K562 (cell line): Measurements from ENCODE around the gene CEP128. TPM values are rescaled to one million over a fixed set of nuclear protein-coding genes. Genes with fewer than 3 reads are reported as not detected.

ENCODE experiments used
- ATAC-seq: fragments of 200-7000 bp; cut with Tn5 transposase; 3 replicates; pipeline ENCODE4 v1.9.1; 2020; ENCODE audit warnings: moderate library complexity
- BruUV-seq: library from RNA; stranded (reverse); fragments of 400-500 nt; replicated peaks from 2 replicates; lab custom pipeline; 2021; lab: Mats Ljungman, UMichigan
- CTCF ChIA-PET: fragments of 300-600 bp; formaldehyde crosslinking; extraction: SDS; loops from one replicate; lab custom pipeline; 2021; ENCODE audit warnings: low intra/inter-chr PET ratio; lab: Yijun Ruan, JAX
- POLR2A ChIA-PET: fragments of 300-600, 350-650 bp; sonication (Branson Sonifier 250); formaldehyde crosslinking; extraction: SDS; loops from one replicate; lab custom pipeline; 2021; ENCODE audit warnings: antibody characterized with exemption, inconsistent platforms; lab: Yijun Ruan, JAX
- DNase-seq, 4 experiments: peaks; one replicate each; pipeline versions ENCODE4 v3.0.0 to v3.0.0-alpha.2; 2011 to 2018; ENCODE audit warnings: low spot score in 3 of 4, mixed read lengths in 3 of 4; ENCODE audit errors: extremely low read depth in 1 of 4
- FAIRE-seq: peaks from 2 replicates; lab custom pipeline; 2011; peaks lifted over from hg19 to GRCh38; lab: Jason Lieb, UNC
- H2AFZ ChIP-seq: 2 replicates; pipeline ENCODE4 v1.6.0; 2011; ENCODE audit warnings: low read depth, low read length, control low read depth, inconsistent platforms
- H3K27ac ChIP-seq: fragments of 200-600 bp; 3 replicates; pipeline ENCODE4 v1.8.0; 2011; ENCODE audit warnings: low read depth, mild to moderate bottlenecking, control low read depth, inconsistent platforms, low read length, moderate library complexity, mixed read lengths; ENCODE audit errors: extremely low read depth
- H3K27me3 ChIP-seq, 2 experiments: fragments of 300-600 bp in 1 of 2; 2 replicates in 1 of 2; 3 replicates in 1 of 2; pipeline versions ENCODE4 v1.6.0 to v1.8.0; 2011; ENCODE audit warnings: inconsistent platforms in 2 of 2, low read length in 2 of 2, mild to moderate bottlenecking in 1 of 2, mixed read lengths in 1 of 2, moderate library complexity in 1 of 2; ENCODE audit not compliant: control insufficient read depth in 2 of 2, insufficient read depth in 2 of 2
- H3K36me3 ChIP-seq: fragments of 300-600 bp; 3 replicates; pipeline ENCODE4 v1.8.0; 2011; ENCODE audit warnings: mild to moderate bottlenecking, low read length, inconsistent platforms; ENCODE audit not compliant: control insufficient read depth, insufficient read depth
- H3K4me1 ChIP-seq, 2 experiments: fragments of 200-600 bp in 1 of 2; replicated peaks in 1 of 2; 2 replicates in 1 of 2; 3 replicates in 1 of 2; pipeline versions ENCODE4 v1.5.1 to v1.8.0; 2011; ENCODE audit warnings: inconsistent platforms in 2 of 2, low read length in 2 of 2, mild to moderate bottlenecking in 1 of 2, mixed read lengths in 1 of 2, moderate library complexity in 1 of 2; ENCODE audit not compliant: control insufficient read depth in 2 of 2, insufficient read depth in 2 of 2
- H3K4me2 ChIP-seq: 2 replicates; pipeline ENCODE4 v1.6.1; 2011; ENCODE audit warnings: low read length, control low read depth, inconsistent platforms, mixed read lengths; ENCODE audit not compliant: insufficient read depth
- H3K4me3 ChIP-seq: fragments of 200-600 bp; sonication (generic), shearing (Covaris generic); 2 replicates; pipeline ENCODE4 v1.5.1; 2016; ENCODE audit warnings: control low read depth, inconsistent platforms
- H3K79me2 ChIP-seq: fragments of 200-600 bp; 3 replicates; pipeline ENCODE4 v1.8.0; 2011; ENCODE audit warnings: low read length, inconsistent platforms; ENCODE audit not compliant: control insufficient read depth, insufficient read depth
- H3K9ac ChIP-seq, 2 experiments: 2 replicates each; pipeline versions ENCODE4 v1.6.0 to v1.6.1; 2011; ENCODE audit warnings: low read depth in 2 of 2, low read length in 2 of 2, control low read depth in 1 of 2, inconsistent platforms in 1 of 2, mild to moderate bottlenecking in 1 of 2, mixed read lengths in 1 of 2; ENCODE audit not compliant: insufficient read depth in 1 of 2
- H3K9me1 ChIP-seq: one replicate; pipeline ENCODE4 v1.6.0; 2011; ENCODE audit warnings: inconsistent platforms, mild to moderate bottlenecking, low read length, moderate library complexity; ENCODE audit not compliant: control insufficient read depth, insufficient read depth
- H3K9me3 ChIP-seq: replicated peaks from 2 replicates; pipeline ENCODE4 v1.5.1; 2011; ENCODE audit warnings: low read depth, low read length, inconsistent platforms; ENCODE audit not compliant: control insufficient read depth, insufficient read depth
- H4K20me1 ChIP-seq: replicated peaks from 2 replicates; pipeline ENCODE4 v1.6.1; 2011; ENCODE audit warnings: low read length, inconsistent platforms, mixed read lengths; ENCODE audit not compliant: control insufficient read depth, insufficient read depth
- CCNT2 ChIP-seq: IDR thresholded peaks from 2 replicates; pipeline ENCODE4 v1.6.1; 2011; ENCODE audit warnings: borderline replicate concordance, low read depth, mild to moderate bottlenecking, moderate library complexity, mixed read lengths, low read length; ENCODE audit not compliant: insufficient read length; ENCODE audit errors: extremely low read depth
- CHD2 ChIP-seq: IDR thresholded peaks from 2 replicates; pipeline ENCODE4 v1.6.1; 2011; ENCODE audit warnings: low read depth, low read length
- EGR1 ChIP-seq: fragments of 450-650 bp; conservative IDR thresholded peaks from 2 replicates; pipeline ENCODE4 v1.6.1; 2017; ENCODE audit warnings: mild to moderate bottlenecking
- GTF2A2 ChIP-seq: IDR thresholded peaks from 2 replicates; pipeline ENCODE4 v1.6.1; 2016; ENCODE audit warnings: mild to moderate bottlenecking, missing genetic modification characterization, missing compliant biosample characterization
- HDAC2 ChIP-seq: fragments of 450-650 bp; IDR thresholded peaks from 2 replicates; pipeline ENCODE4 v1.6.1; 2016; ENCODE audit warnings: mild to moderate bottlenecking
- MTF1 ChIP-seq: fragments of 250-450 bp; sonication (Bioruptor Pico); IDR thresholded peaks from 2 replicates; pipeline ENCODE4 v1.9.0; 2021; ENCODE audit warnings: moderate library complexity, mild to moderate bottlenecking, inconsistent platforms, borderline replicate concordance
- NEUROD1 ChIP-seq: fragments of 150-350 bp; IDR thresholded peaks from 2 replicates; pipeline ENCODE4 v1.6.1; 2014; ENCODE audit warnings: borderline replicate concordance, low read length, low read depth; ENCODE audit not compliant: partially characterized antibody
- NRF1 ChIP-seq, 2 experiments: fragments of 450-650 bp; IDR thresholded peaks in 1 of 2; conservative IDR thresholded peaks in 1 of 2; 2 replicates each; pipeline ENCODE4 v1.6.1; 2014; ENCODE audit warnings: mild to moderate bottlenecking in 2 of 2
- PTRF ChIP-seq: fragments of 450-650 bp; IDR thresholded peaks from 2 replicates; pipeline ENCODE4 v1.6.1; 2016; ENCODE audit warnings: mild to moderate bottlenecking, missing genetic modification characterization, missing compliant biosample characterization
- SIX5 ChIP-seq, 2 experiments: IDR thresholded peaks; 2 replicates each; pipeline ENCODE4 v1.6.1; 2011; ENCODE audit warnings: low read length in 2 of 2, borderline replicate concordance in 1 of 2, low read depth in 1 of 2, mild to moderate bottlenecking in 1 of 2, moderate library complexity in 1 of 2; ENCODE audit not compliant: insufficient read depth in 1 of 2
- SUPT5H ChIP-seq: fragments of 450-650 bp; IDR thresholded peaks from 2 replicates; pipeline ENCODE4 v1.6.1; 2016
- TBP ChIP-seq: optimal IDR thresholded peaks from 2 replicates; pipeline ENCODE3; 2011; ENCODE audit warnings: low read depth, low read length, improper control_type of control experiment
- XRCC3 ChIP-seq: fragments of 450-650 bp; IDR thresholded peaks from 2 replicates; pipeline ENCODE4 v1.6.1; 2017; ENCODE audit warnings: mild to moderate bottlenecking, moderate library complexity
- WGBS: fragments of 100-300 bp; shearing (Covaris generic); methylation state at CpG from one replicate; pipeline ENCODE4 v1.1.6; 2016; ENCODE audit warnings: low coverage, mixed read lengths; ENCODE audit not compliant: insufficient coverage; ENCODE audit errors: missing lambda C conversion rate; 5-methylcytosine and 5-hydroxymethylcytosine counted together
- in situ Hi-C: fragments of 300-500 bp; cut with MboI; formaldehyde crosslinking; loops from 4 replicates; pipeline ENCODE4 v1.15.0; 2018; ENCODE audit warnings: inconsistent platforms, mixed read lengths
- intact Hi-C: fragments of 100-400 bp; cut with micrococcal nuclease; formaldehyde crosslinking; loops from 2 replicates; pipeline ENCODE4 v1.14.2; 2022
- polyA plus RNA-seq, 8 experiments: library from polyadenylated mRNA; depleted of rRNA in 4 of 8; stranded (reverse) in 5 of 8; unstranded in 3 of 8; fragments of >200 nt; fragmentation: Nextera tagmentation in 2 of 8; fragmentation: Illumina TruSeq in 1 of 8; extraction: Ambion mirVana in 2 of 8; extraction: Trizol in 1 of 8; gene quantifications; 2 replicates each; pipeline versions ENCODE4 v1.2.1 to v1.2.3, GENCODE V29; 2011 to 2014; ENCODE audit warnings: inconsistent platforms in 1 of 8, missing spikeins in 1 of 8
- total RNA-seq, 7 experiments: library from RNA; depleted of rRNA in 6 of 7; stranded (reverse); fragments of >200 nt in 6 of 7; fragmentation: Illumina TruSeq in 2 of 7; extraction: Trizol in 2 of 7; gene quantifications; 2 replicates each; pipeline versions ENCODE4 v1.2.1 to v1.2.3, GENCODE V29; 2011 to 2021; ENCODE audit warnings: low replicate concordance in 1 of 7
- TF ChIP-seq, protein P1 (sequence below): sonication (generic); formaldehyde crosslinking; IDR thresholded peaks from 2 replicates; pipeline ENCODE4 v1.8.1; 2022; ENCODE audit warnings: missing genetic modification reagents
- TF ChIP-seq, protein P2 (sequence below): fragments of 250-450 bp; sonication (Bioruptor Pico); IDR thresholded peaks from 2 replicates; pipeline ENCODE4 v1.8.0; 2022; ENCODE audit warnings: moderate library complexity, mild to moderate bottlenecking, inconsistent platforms
- TF ChIP-seq, protein P3 (sequence below): fragments of 250-450 bp; sonication (Bioruptor Pico); IDR thresholded peaks from 2 replicates; pipeline ENCODE4 v1.4.0; 2020; ENCODE audit warnings: mild to moderate bottlenecking, moderate library complexity
- TF ChIP-seq, protein P4 (sequence below): fragments of 250-450 bp; sonication (Bioruptor Pico); IDR thresholded peaks from 2 replicates; pipeline ENCODE4 v1.5.0; 2020; ENCODE audit warnings: mild to moderate bottlenecking, borderline replicate concordance

Gene CEP128
- total and polyA plus RNA-seq, 9 of the 15 experiments (the other 6 are each of a cell fraction or from before 2014, with no cell fraction given), result 2.3 to 9.2 (median 4.6) TPM

DNA sequence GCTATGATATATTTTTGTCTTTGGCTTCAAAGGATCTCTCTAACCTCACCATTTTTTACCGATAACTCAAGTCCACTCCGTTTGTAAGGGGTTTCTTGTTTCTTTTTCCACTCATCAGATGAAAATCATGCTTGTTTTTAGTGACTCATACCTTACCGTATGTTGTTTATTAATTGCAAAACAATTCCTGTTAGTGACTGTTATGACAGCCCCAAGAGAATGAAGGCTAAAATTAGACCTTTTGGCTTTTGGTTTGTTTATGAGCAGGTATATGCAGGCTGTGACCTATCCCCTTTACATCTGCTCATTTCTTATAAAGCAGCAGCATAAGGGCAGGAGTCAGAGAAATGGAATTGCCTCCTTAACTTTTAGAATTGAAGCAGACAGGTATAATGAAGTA, 319.8 kb downstream of the CEP128 start:
- CTCF ChIA-PET, result no interaction called here
- Histone ChIP-seq H3K4me3 (no peak overlapping the region), H3K36me3 (no peaks in the 10 kb centered on the region), H3K9me3 (no peaks in the 10 kb centered on the region), H3K9me1 (no peaks in the 10 kb centered on the region), H3K4me2 (no peak overlapping the region), H3K9ac (no peak overlapping the region), H3K79me2 (no peaks in the 10 kb centered on the region), H3K4me1 (no peaks in the 10 kb centered on the region), H3K27me3 (no peaks in the 10 kb centered on the region), H4K20me1 (no peaks in the 10 kb centered on the region), H3K27ac (no peak overlapping the region), H2AFZ (no peak overlapping the region)
- DNase-seq (no peak), FAIRE-seq (no peak), ATAC-seq (no peak)
- 0% methylated on average over 3 of the region's 3 CpGs for WGBS
- no TSS peak for BruUV-seq
- intact Hi-C loops, result no loop called here
- in situ Hi-C loops, result no loop called here
- POLR2A ChIA-PET, result no interaction called here
- TF ChIP-seq CHD2 (no peak), NRF1 (conservative IDR thresholded peaks at IDR 0.05 in 1 of 2, IDR thresholded peaks at IDR 0.05 in 1 of 2) (no peak), MTF1 (CRISPR knock-in tag) (no peak), PTRF (no peak), TBP (no peak), SIX5 (IDR thresholded peaks at IDR 0.05; ENCODE audit: borderline replicate concordance in 1 of 2, insufficient read depth in 1 of 2, low read depth in 1 of 2, low read length in 2 of 2) (no peak), XRCC3 (no peak), EGR1 (no peak), CCNT2 (no peak), NEUROD1 (no peak), SUPT5H (no peak), HDAC2 (no peak), GTF2A2 (tag) (no peak)
- TF ChIP-seq, protein P1, sequence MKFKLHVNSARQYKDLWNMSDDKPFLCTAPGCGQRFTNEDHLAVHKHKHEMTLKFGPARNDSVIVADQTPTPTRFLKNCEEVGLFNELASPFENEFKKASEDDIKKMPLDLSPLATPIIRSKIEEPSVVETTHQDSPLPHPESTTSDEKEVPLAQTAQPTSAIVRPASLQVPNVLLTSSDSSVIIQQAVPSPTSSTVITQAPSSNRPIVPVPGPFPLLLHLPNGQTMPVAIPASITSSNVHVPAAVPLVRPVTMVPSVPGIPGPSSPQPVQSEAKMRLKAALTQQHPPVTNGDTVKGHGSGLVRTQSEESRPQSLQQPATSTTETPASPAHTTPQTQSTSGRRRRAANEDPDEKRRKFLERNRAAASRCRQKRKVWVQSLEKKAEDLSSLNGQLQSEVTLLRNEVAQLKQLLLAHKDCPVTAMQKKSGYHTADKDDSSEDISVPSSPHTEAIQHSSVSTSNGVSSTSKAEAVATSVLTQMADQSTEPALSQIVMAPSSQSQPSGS (CRISPR knock-in tag), result no peak
- TF ChIP-seq, protein P2, sequence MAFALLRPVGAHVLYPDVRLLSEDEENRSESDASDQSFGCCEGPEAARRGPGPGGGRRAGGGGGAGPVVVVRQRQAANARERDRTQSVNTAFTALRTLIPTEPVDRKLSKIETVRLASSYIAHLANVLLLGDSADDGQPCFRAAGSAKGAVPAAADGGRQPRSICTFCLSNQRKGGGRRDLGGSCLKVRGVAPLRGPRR (CRISPR knock-in tag), result no peak
- TF ChIP-seq, protein P3, sequence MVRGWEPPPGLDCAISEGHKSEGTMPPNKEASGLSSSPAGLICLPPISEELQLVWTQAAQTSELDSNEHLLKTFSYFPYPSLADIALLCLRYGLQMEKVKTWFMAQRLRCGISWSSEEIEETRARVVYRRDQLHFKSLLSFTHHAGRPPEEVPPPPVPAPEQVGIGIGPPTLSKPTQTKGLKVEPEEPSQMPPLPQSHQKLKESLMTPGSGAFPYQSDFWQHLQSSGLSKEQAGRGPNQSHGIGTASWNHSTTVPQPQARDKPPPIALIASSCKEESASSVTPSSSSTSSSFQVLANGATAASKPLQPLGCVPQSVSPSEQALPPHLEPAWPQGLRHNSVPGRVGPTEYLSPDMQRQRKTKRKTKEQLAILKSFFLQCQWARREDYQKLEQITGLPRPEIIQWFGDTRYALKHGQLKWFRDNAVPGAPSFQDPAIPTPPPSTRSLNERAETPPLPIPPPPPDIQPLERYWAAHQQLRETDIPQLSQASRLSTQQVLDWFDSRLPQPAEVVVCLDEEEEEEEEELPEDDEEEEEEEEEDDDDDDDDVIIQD, result no peak
- TF ChIP-seq, protein P4, sequence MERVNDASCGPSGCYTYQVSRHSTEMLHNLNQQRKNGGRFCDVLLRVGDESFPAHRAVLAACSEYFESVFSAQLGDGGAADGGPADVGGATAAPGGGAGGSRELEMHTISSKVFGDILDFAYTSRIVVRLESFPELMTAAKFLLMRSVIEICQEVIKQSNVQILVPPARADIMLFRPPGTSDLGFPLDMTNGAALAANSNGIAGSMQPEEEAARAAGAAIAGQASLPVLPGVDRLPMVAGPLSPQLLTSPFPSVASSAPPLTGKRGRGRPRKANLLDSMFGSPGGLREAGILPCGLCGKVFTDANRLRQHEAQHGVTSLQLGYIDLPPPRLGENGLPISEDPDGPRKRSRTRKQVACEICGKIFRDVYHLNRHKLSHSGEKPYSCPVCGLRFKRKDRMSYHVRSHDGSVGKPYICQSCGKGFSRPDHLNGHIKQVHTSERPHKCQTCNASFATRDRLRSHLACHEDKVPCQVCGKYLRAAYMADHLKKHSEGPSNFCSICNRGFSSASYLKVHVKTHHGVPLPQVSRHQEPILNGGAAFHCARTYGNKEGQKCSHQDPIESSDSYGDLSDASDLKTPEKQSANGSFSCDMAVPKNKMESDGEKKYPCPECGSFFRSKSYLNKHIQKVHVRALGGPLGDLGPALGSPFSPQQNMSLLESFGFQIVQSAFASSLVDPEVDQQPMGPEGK (CRISPR knock-in tag), result no peak
